Fibroblast of lung (primary cell): Measurements from ENCODE around the gene CLEC17A. TPM values are rescaled to one million over a fixed set of nuclear protein-coding genes. Genes with fewer than 3 reads are reported as not detected.

ENCODE experiments used
- DNase-seq, 2 donors: peaks; one replicate each; pipeline versions ENCODE4 v3.0.0 to v3.0.0-alpha.2; 2010; ENCODE audit warnings: low read depth in 2 of 2
- H2AFZ ChIP-seq: 2 replicates; pipeline ENCODE4 v1.5.1; 2012; ENCODE audit warnings: low read length, control low read depth, inconsistent platforms
- H3K27ac ChIP-seq: 2 replicates; pipeline ENCODE4 v1.5.1; 2011; ENCODE audit warnings: low read length, control low read depth; ENCODE audit not compliant: insufficient read depth
- H3K27me3 ChIP-seq: 2 replicates; pipeline ENCODE4 v1.5.1; 2011; ENCODE audit warnings: mild to moderate bottlenecking, low read length; ENCODE audit not compliant: control insufficient read depth, insufficient read depth
- H3K36me3 ChIP-seq: 2 replicates; pipeline ENCODE4 v1.5.1; 2011; ENCODE audit warnings: low read length; ENCODE audit not compliant: control insufficient read depth, insufficient read depth
- H3K4me1 ChIP-seq: 2 replicates; pipeline ENCODE4 v1.5.1; 2011; ENCODE audit warnings: low read length; ENCODE audit not compliant: control insufficient read depth, insufficient read depth; ENCODE audit errors: extremely low read depth
- H3K4me2 ChIP-seq: 2 replicates; pipeline ENCODE4 v1.5.1; 2011; ENCODE audit warnings: low read length, control low read depth; ENCODE audit not compliant: insufficient read depth; ENCODE audit errors: extremely low read depth
- H3K4me3 ChIP-seq, 4 experiments: fragments of 200-600 bp in 1 of 4; sonication (generic) in 1 of 4; replicated peaks in 1 of 4; 2 replicates each; pipeline ENCODE4 v1.5.1; 2011 to 2016; ENCODE audit warnings: low read length in 4 of 4, low read depth in 3 of 4, mild to moderate bottlenecking in 3 of 4, control low read depth in 2 of 4, inconsistent platforms in 1 of 4, mixed read lengths in 1 of 4; ENCODE audit not compliant: insufficient read depth in 1 of 4; ENCODE audit errors: control extremely low read depth in 1 of 4
- H3K79me2 ChIP-seq: 2 replicates; pipeline ENCODE4 v1.5.1; 2012; ENCODE audit warnings: mild to moderate bottlenecking, low read length, inconsistent platforms; ENCODE audit not compliant: control insufficient read depth, insufficient read depth
- H3K9ac ChIP-seq: 2 replicates; pipeline ENCODE4 v1.5.1; 2011; ENCODE audit warnings: mild to moderate bottlenecking, low read length, control low read depth; ENCODE audit not compliant: insufficient read depth
- H3K9me3 ChIP-seq: 2 replicates; pipeline ENCODE4 v1.5.1; 2012; ENCODE audit warnings: low read depth, low read length; ENCODE audit not compliant: control insufficient read depth, insufficient read depth
- H4K20me1 ChIP-seq: 2 replicates; pipeline ENCODE4 v1.5.1; 2011; ENCODE audit warnings: low read length; ENCODE audit not compliant: control insufficient read depth, insufficient read depth; ENCODE audit errors: extremely low read depth
- CTCF ChIP-seq, 2 donors: IDR thresholded peaks in 1 of 2; conservative IDR thresholded peaks in 1 of 2; 1 replicate in 1 of 2; 2 replicates in 1 of 2; pipeline ENCODE4 v1.5.1; 2011 to 2012; ENCODE audit warnings: low read length in 2 of 2, control low read depth in 1 of 2, inconsistent platforms in 1 of 2, low read depth in 1 of 2, mild to moderate bottlenecking in 1 of 2
- EZH2 ChIP-seq: IDR thresholded peaks from 2 replicates; pipeline ENCODE4 v1.5.1; 2012; ENCODE audit warnings: low read length, control low read depth, mild to moderate bottlenecking; ENCODE audit errors: missing control alignments
- polyA plus RNA-seq, 2 donors: library from polyadenylated mRNA; depleted of rRNA in 1 of 2; stranded (reverse) in 1 of 2; unstranded in 1 of 2; fragments of >200 nt; gene quantifications; 2 replicates each; pipeline ENCODE4 v1.2.1, GENCODE V29; 2011 to 2012; ENCODE audit warnings: missing spikeins in 1 of 2
- total RNA-seq: library from RNA; depleted of rRNA; stranded (reverse); fragments of >200 nt; gene quantifications from 2 replicates; pipeline ENCODE4 v1.2.1, GENCODE V29; 2014

CLEC17A gene
- total and polyA plus RNA-seq, 2 donors (not counting 1 experiment from before 2014, with no cell fraction given) = 0.03 to 0.17 TPM

- no peaks in the 10 kb centered on the region for H3K79me2 ChIP-seq
- no peaks in the 10 kb centered on the region for H4K20me1 ChIP-seq
- no peak overlapping the region for H2AFZ ChIP-seq
- no peaks in the 10 kb centered on the region for H3K36me3 ChIP-seq
- H3K27ac ChIP-seq = no peak overlapping the region
- H3K4me3 ChIP-seq = no peak overlapping the region
- H3K9me3 ChIP-seq = no peaks in the 10 kb centered on the region
- DNase-seq = no peak
- TF ChIP-seq EZH2 (no peak), CTCF (conservative IDR thresholded peaks at IDR 0.05 in 1 of 2, IDR thresholded peaks at IDR 0.05 in 1 of 2; ENCODE audit: low read depth in 1 of 2, low read length in 2 of 2) (no peak)
- H3K4me1 ChIP-seq = no peaks in the 10 kb centered on the region
- H3K27me3 ChIP-seq = no peaks in the 10 kb centered on the region
- no peak overlapping the region for H3K4me2 ChIP-seq
- H3K9ac ChIP-seq = no peak overlapping the region
Measured at GRCh38 chr19:14629557-14629956, 46.7 kb downstream of the CLEC17A start.

- DNase-seq = peak in 1 of 2 donors; percentile 4
- no peaks in the 10 kb centered on the region for H3K9me3 ChIP-seq
Measured at GRCh38 chr19:14632286-14632685, 49.4 kb downstream of the CLEC17A start.

GRCh38 chr19:14639536-14640277 lies 56.8 kb downstream of the CLEC17A start:
- Histone ChIP-seq H4K20me1 (no peaks in the 10 kb centered on the region), H3K27ac (no peak overlapping the region), H3K9me3 (no peaks in the 10 kb centered on the region), H3K79me2 (no peaks in the 10 kb centered on the region), H3K4me1 (no peaks in the 10 kb centered on the region), H3K27me3 (no peaks in the 10 kb centered on the region), H3K4me3 (no peak overlapping the region), H3K36me3 (no peaks in the 10 kb centered on the region), H2AFZ (no peak overlapping the region), H3K4me2 (no peak overlapping the region), H3K9ac (no peak overlapping the region)
- TF ChIP-seq CTCF (conservative IDR thresholded peaks at IDR 0.05 in 1 of 2, IDR thresholded peaks at IDR 0.05 in 1 of 2; ENCODE audit: low read depth in 1 of 2, low read length in 2 of 2) (no peak), EZH2 (no peak)
- DNase-seq = no peak

More at GRCh38 chr19:14632286-14632685, 49.4 kb downstream of the CLEC17A start:
- Histone ChIP-seq H3K27ac (no peak overlapping the region), H3K27me3 (no peaks in the 10 kb centered on the region), H3K4me1 (no peaks in the 10 kb centered on the region), H3K79me2 (no peaks in the 10 kb centered on the region), H3K4me2 (no peak overlapping the region), H3K4me3 (no peak overlapping the region), H3K36me3 (no peaks in the 10 kb centered on the region), H2AFZ (no peak overlapping the region), H4K20me1 (no peaks in the 10 kb centered on the region), H3K9ac (no peak overlapping the region)
- TF ChIP-seq CTCF (conservative IDR thresholded peaks at IDR 0.05 in 1 of 2, IDR thresholded peaks at IDR 0.05 in 1 of 2; ENCODE audit: low read depth in 1 of 2, low read length in 2 of 2) (no peak), EZH2 (no peak)
